Endodermal cell (in vitro differentiated cells): ENCODE data around the gene SAMHD1. TPM values are rescaled to one million over a fixed set of nuclear protein-coding genes. Genes with fewer than 3 reads are reported as not detected.

Source experiments
- DNase-seq: peaks from one replicate; pipeline ENCODE4 v3.0.0-alpha.2; 2017
- H3K27ac ChIP-seq: 2 replicates; pipeline ENCODE4 v1.5.1; 2013; ENCODE audit warnings: mild to moderate bottlenecking, low read depth, low read length, moderate library complexity
- H3K27me3 ChIP-seq: 2 replicates; pipeline ENCODE4 v1.6.1; 2013; ENCODE audit warnings: mild to moderate bottlenecking, low read length, moderate library complexity; ENCODE audit not compliant: insufficient read depth, control insufficient read depth, poor library complexity, severe bottlenecking
- H3K36me3 ChIP-seq: 2 replicates; pipeline ENCODE4 v1.7.0; 2013; ENCODE audit warnings: mild to moderate bottlenecking, low read length, moderate library complexity; ENCODE audit not compliant: control insufficient read depth, insufficient read depth
- H3K4me1 ChIP-seq: one replicate; pipeline ENCODE4 v1.7.0; 2013; ENCODE audit warnings: low read length; ENCODE audit not compliant: control insufficient read depth, insufficient read depth
- H3K4me3 ChIP-seq: 2 replicates; pipeline ENCODE4 v1.5.1; 2013; ENCODE audit warnings: mild to moderate bottlenecking, low read length, moderate library complexity
- H3K9ac ChIP-seq: 2 replicates; pipeline ENCODE4 v1.6.1; 2013; ENCODE audit warnings: mild to moderate bottlenecking, low read length, moderate library complexity; ENCODE audit not compliant: poor library complexity, severe bottlenecking; ENCODE audit errors: extremely low read depth
- H3K9me3 ChIP-seq: 2 replicates; pipeline ENCODE4 v1.6.1; 2013; ENCODE audit warnings: mild to moderate bottlenecking, low read length, moderate library complexity; ENCODE audit not compliant: control insufficient read depth
- H3K27ac Mint-ChIP-seq: 2 replicates; pipeline ENCODE4 v1.8.0; 2020; ENCODE audit warnings: mixed read lengths
- H3K27me3 Mint-ChIP-seq: 2 replicates; pipeline ENCODE4 v1.8.0; 2021; ENCODE audit warnings: mild to moderate bottlenecking, mixed read lengths; ENCODE audit not compliant: insufficient read depth
- H3K36me3 Mint-ChIP-seq: 2 replicates; pipeline ENCODE4 v1.8.0; 2020; ENCODE audit warnings: low read depth, mixed read lengths
- H3K4me1 Mint-ChIP-seq: 2 replicates; pipeline ENCODE4 v1.8.0; 2020; ENCODE audit warnings: mixed read lengths
- H3K4me3 Mint-ChIP-seq: 2 replicates; pipeline ENCODE4 v1.8.0; 2020; ENCODE audit warnings: mild to moderate bottlenecking, moderate library complexity, mixed read lengths
- H3K9me3 Mint-ChIP-seq: 2 replicates; pipeline ENCODE4 v1.8.0; 2020; ENCODE audit warnings: mild to moderate bottlenecking, mixed read lengths
- CTCF ChIP-seq: fragments of 200-600 bp; sonication (generic); conservative IDR thresholded peaks from 2 replicates; pipeline ENCODE4 v1.5.0; 2021; ENCODE audit warnings: antibody characterized with exemption, mild to moderate bottlenecking
- WGBS, 2 experiments: methylation state at CpG; one replicate each; pipeline versions ENCODE4 v1.1.5 to v1.1.7; 2013; ENCODE audit warnings: missing lambda C conversion rate in 2 of 2, mixed read lengths in 1 of 2; ENCODE audit not compliant: insufficient coverage in 1 of 2, insufficient read length in 1 of 2; 5-methylcytosine and 5-hydroxymethylcytosine counted together
- total RNA-seq, 2 donors: library from RNA; stranded (reverse); fragmentation: NEBNext Ultra II Directional in 1 of 2; extraction: Animal tissue kit (Norgen Biotek cat#: 25700) in 1 of 2; gene quantifications; 2 replicates in 1 of 2; 3 replicates in 1 of 2; pipeline ENCODE4 v1.2.1, GENCODE V29; 2021

The SAMHD1 gene
- total RNA-seq, 2 donors from 2014 or later: 3.7 to 4.9 TPM

GRCh38 chr20:36969478-36970186 is 18.1 kb upstream of the SAMHD1 start:
- Mint-ChIP-seq H3K4me1 (no peaks in the 10 kb centered on the region), H3K27me3 (no peaks in the 10 kb centered on the region), H3K36me3 (no peaks in the 10 kb centered on the region), H3K4me3 (no peak overlapping the region), H3K27ac (no peak overlapping the region), H3K9me3 (no peaks in the 10 kb centered on the region)
- no peak for TF ChIP-seq CTCF
- Histone ChIP-seq H3K4me1 (no peaks in the 10 kb centered on the region), H3K9me3 (no peaks in the 10 kb centered on the region), H3K36me3 (no peaks in the 10 kb centered on the region), H3K27ac (no peak overlapping the region), H3K4me3 (no peak overlapping the region), H3K27me3 (no peaks in the 10 kb centered on the region), H3K9ac (no peak overlapping the region)
- 83 to 93% methylated on average over 10 of the region's 10 CpGs for WGBS, 2 experiments
- DNase-seq: no peak

- Mint-ChIP-seq H3K36me3 (no peaks in the 10 kb centered on the region), H3K4me1 (no peaks in the 10 kb centered on the region), H3K27ac (no peak overlapping the region), H3K27me3 (no peaks in the 10 kb centered on the region), H3K4me3 (no peak overlapping the region), H3K9me3 (no peaks in the 10 kb centered on the region)
- DNase-seq: no peak
- WGBS, 2 experiments: 90 to 91% methylated on average over 4 of the region's 4 CpGs
- H3K27ac ChIP-seq: no peak overlapping the region
- no peaks in the 10 kb centered on the region for H3K36me3 ChIP-seq
- H3K4me1 ChIP-seq: no peaks in the 10 kb centered on the region
- no peaks in the 10 kb centered on the region for H3K9me3 ChIP-seq
- H3K27me3 ChIP-seq: no peaks in the 10 kb centered on the region
- no peak for TF ChIP-seq CTCF
- no peak overlapping the region for H3K9ac ChIP-seq
- H3K4me3 ChIP-seq: no peak overlapping the region
Observed at GRCh38 chr20:36969051-36969450, 17.5 kb upstream of the SAMHD1 start.

- H3K4me1 Mint-ChIP-seq: no peaks in the 10 kb centered on the region
- peaks cover 3% of the 10 kb centered on the region for H3K36me3 Mint-ChIP-seq
- Histone ChIP-seq H3K9me3 (peaks cover 13% of the 10 kb centered on the region), H3K4me1 (no peaks in the 10 kb centered on the region), H3K27ac (no peak overlapping the region), H3K27me3 (no peaks in the 10 kb centered on the region), H3K36me3 (no peaks in the 10 kb centered on the region), H3K4me3 (no peak overlapping the region), H3K9ac (no peak overlapping the region)
- WGBS, 2 experiments: 88 to 96% methylated on average over 3 to 5 of the region's 5 CpGs
- H3K27ac Mint-ChIP-seq: no peak overlapping the region
- no peak overlapping the region for H3K4me3 Mint-ChIP-seq
- TF ChIP-seq CTCF: no peak
- H3K9me3 Mint-ChIP-seq: peaks cover 11% of the 10 kb centered on the region
- no peaks in the 10 kb centered on the region for H3K27me3 Mint-ChIP-seq
- DNase-seq: no peak
Observed at GRCh38 chr20:36967636-36968035, 16.1 kb upstream of the SAMHD1 start.
